Right ventricle myocardium superior (tissue), 1 donor: ENCODE data around the gene IGFBP2. TPM values are rescaled to one million over a fixed set of nuclear protein-coding genes. Genes with fewer than 3 reads are reported as not detected.

ENCODE experiments used
- ATAC-seq: fragments of 200-7000 bp; cut with Tn5 transposase; one replicate; pipeline ENCODE4 v1.9.1; 2020; ENCODE audit warnings: mild to moderate bottlenecking; ENCODE audit not compliant: poor library complexity
- DNase-seq: peaks from one replicate; pipeline ENCODE4 v3.0.0-alpha.2; 2020
- intact Hi-C: fragments of 100-400 bp; cut with DNase I; formaldehyde crosslinking; loops from one replicate; pipeline ENCODE4 v1.11.2; 2022
- total RNA-seq: library from RNA; stranded (reverse); fragmentation: NEBNext Ultra II Directional; extraction: Animal tissue kit (Norgen Biotek cat#: 25700); gene quantifications from one replicate; pipeline ENCODE4 v1.2.1, GENCODE V29; 2021
- donor health status: DM: no; HTN: yes; CAD: no; lungs with severe emphysema.

The IGFBP2 gene
- total RNA-seq, 1 donor from 2014 or later = 51.1 TPM

GRCh38 chr2:216635171-216635570 lies 2.0 kb downstream of the IGFBP2 start:
- no peak for ATAC-seq
- intact Hi-C loops = no loop called here
- DNase-seq = no peak

- intact Hi-C loops = no loop called here
- ATAC-seq (no peak), DNase-seq (no peak)
These were observed 2.7 kb downstream of the IGFBP2 start for GRCh38 chr2:216635701-216636550.

GRCh38 chr2:216636551-216637450 lies 3.6 kb downstream of the IGFBP2 start:
- no peak for ATAC-seq
- intact Hi-C loops = no loop called here
- peak; percentile 48 for DNase-seq

- ATAC-seq = no peak
- DNase-seq = no peak
- intact Hi-C loops = no loop called here
These were observed 4.3 kb downstream of the IGFBP2 start for GRCh38 chr2:216637472-216637871.

- DNase-seq (no peak), ATAC-seq (peak; percentile 29)
- intact Hi-C loops = no loop called here
These were observed 10.9 kb downstream of the IGFBP2 start for GRCh38 chr2:216643986-216644659.

GRCh38 chr2:216644842-216645635 lies 11.8 kb downstream of the IGFBP2 start:
- intact Hi-C loops = no loop called here
- DNase-seq (no peak), ATAC-seq (no peak)

GRCh38 chr2:216645636-216645950 lies 12.4 kb downstream of the IGFBP2 start:
- DNase-seq (no peak), ATAC-seq (no peak)
- intact Hi-C loops = no loop called here

GRCh38 chr2:216646116-216646515 lies 12.9 kb downstream of the IGFBP2 start:
- ATAC-seq = no peak
- intact Hi-C loops = no loop called here
- DNase-seq = no peak

GRCh38 chr2:216648105-216648504 lies 14.9 kb downstream of the IGFBP2 start:
- no peak for ATAC-seq
- no peak for DNase-seq
- intact Hi-C loops = no loop called here

- no peak for DNase-seq
- no peak for ATAC-seq
- intact Hi-C loops = no loop called here
These were observed 16.4 kb downstream of the IGFBP2 start for GRCh38 chr2:216649574-216649973.

- ATAC-seq = no peak
These were observed 17.5 kb downstream of the IGFBP2 start for GRCh38 chr2:216650626-216651257.

GRCh38 chr2:216651351-216651881 lies 18.2 kb downstream of the IGFBP2 start:
- DNase-seq (no peak), ATAC-seq (no peak)
- intact Hi-C loops = no loop called here

More at GRCh38 chr2:216650626-216651257, 17.5 kb downstream of the IGFBP2 start:
- DNase-seq = no peak
- intact Hi-C loops = no loop called here

- intact Hi-C loops = no loop called here
- ATAC-seq (no peak), DNase-seq (no peak)
These were observed 19.3 kb downstream of the IGFBP2 start for GRCh38 chr2:216652566-216652965.

- intact Hi-C loops = no loop called here
- ATAC-seq (no peak), DNase-seq (no peak)
These were observed 20.0 kb downstream of the IGFBP2 start for GRCh38 chr2:216653093-216653799.

GRCh38 chr2:216653931-216654365 lies 20.7 kb downstream of the IGFBP2 start:
- ATAC-seq (no peak), DNase-seq (no peak)
- intact Hi-C loops = no loop called here

- intact Hi-C loops = no loop called here
- no peak for ATAC-seq
- DNase-seq = no peak
These were observed 21.4 kb downstream of the IGFBP2 start for GRCh38 chr2:216654528-216655052.
